Measurements from ENCODE around the gene PFKFB2.

DNA sequence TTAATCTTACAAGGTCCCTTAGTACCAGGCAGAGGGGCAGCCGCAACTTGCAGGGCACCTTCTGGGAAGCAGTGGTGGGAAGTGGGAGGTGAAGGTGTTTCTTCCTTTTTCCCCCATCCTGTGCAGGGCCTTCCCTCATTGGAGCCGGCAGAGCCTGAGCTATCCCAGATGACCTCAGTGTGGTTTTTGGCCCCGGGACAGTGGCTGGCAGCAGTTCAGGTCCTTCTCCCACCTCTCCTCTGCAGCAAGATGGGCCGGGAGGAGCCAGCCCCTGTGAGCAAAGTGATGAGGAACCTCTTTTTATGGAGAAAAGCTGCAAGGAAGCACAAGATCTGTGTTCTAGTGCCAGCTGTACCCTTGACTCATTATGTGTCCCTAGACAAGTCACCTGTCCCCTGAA lies 6.8 kb downstream of the PFKFB2 start:
- TF ChIP-seq, protein P1, sequence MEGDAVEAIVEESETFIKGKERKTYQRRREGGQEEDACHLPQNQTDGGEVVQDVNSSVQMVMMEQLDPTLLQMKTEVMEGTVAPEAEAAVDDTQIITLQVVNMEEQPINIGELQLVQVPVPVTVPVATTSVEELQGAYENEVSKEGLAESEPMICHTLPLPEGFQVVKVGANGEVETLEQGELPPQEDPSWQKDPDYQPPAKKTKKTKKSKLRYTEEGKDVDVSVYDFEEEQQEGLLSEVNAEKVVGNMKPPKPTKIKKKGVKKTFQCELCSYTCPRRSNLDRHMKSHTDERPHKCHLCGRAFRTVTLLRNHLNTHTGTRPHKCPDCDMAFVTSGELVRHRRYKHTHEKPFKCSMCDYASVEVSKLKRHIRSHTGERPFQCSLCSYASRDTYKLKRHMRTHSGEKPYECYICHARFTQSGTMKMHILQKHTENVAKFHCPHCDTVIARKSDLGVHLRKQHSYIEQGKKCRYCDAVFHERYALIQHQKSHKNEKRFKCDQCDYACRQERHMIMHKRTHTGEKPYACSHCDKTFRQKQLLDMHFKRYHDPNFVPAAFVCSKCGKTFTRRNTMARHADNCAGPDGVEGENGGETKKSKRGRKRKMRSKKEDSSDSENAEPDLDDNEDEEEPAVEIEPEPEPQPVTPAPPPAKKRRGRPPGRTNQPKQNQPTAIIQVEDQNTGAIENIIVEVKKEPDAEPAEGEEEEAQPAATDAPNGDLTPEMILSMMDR (IDR thresholded peaks at IDR 0.05; ENCODE audit: low read depth, low read length) = no peak
- TF ChIP-seq POLR2A (IDR thresholded peaks at IDR 0.05; ENCODE audit: extremely low read depth, insufficient read length) = no peak
- TF ChIP-seq, protein P2, sequence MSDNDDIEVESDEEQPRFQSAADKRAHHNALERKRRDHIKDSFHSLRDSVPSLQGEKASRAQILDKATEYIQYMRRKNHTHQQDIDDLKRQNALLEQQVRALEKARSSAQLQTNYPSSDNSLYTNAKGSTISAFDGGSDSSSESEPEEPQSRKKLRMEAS (IDR thresholded peaks at IDR 0.05; ENCODE audit: low read depth, low read length) = no peak

All from NB4 (cell line).